Astrocyte of the spinal cord (primary cell): ENCODE measurements around the gene DNM2.
"Not testable (repeated sequence)": the region's sequence is repeated elsewhere in the genome, so short reads cannot be mapped to it uniquely, and the experiment has no call there.

Source experiments
- DNase-seq: peaks from one replicate; pipeline ENCODE4 v3.0.0; 2011; ENCODE audit warnings: low read depth, low spot score
- H3K4me3 ChIP-seq: 2 replicates; pipeline ENCODE4 v1.5.1; 2011; ENCODE audit warnings: low read depth, mild to moderate bottlenecking, low read length, moderate library complexity
- in situ Hi-C: cut with HindIII; loops from 2 replicates; pipeline ENCODE4 v1.10.0; 2017; ENCODE audit warnings: low sequenced_read_pairs
- TF ChIP-seq, protein P1 (sequence below): IDR thresholded peaks from 2 replicates; pipeline ENCODE4 v1.5.1; 2012; ENCODE audit warnings: low read depth, mild to moderate bottlenecking, low read length, inconsistent platforms

The DNM2 gene

GRCh38 chr19:10861103-10861651 lies 143.3 kb downstream of the DNM2 start:
- in situ Hi-C loops = no loop called here
- TF ChIP-seq, protein P1, sequence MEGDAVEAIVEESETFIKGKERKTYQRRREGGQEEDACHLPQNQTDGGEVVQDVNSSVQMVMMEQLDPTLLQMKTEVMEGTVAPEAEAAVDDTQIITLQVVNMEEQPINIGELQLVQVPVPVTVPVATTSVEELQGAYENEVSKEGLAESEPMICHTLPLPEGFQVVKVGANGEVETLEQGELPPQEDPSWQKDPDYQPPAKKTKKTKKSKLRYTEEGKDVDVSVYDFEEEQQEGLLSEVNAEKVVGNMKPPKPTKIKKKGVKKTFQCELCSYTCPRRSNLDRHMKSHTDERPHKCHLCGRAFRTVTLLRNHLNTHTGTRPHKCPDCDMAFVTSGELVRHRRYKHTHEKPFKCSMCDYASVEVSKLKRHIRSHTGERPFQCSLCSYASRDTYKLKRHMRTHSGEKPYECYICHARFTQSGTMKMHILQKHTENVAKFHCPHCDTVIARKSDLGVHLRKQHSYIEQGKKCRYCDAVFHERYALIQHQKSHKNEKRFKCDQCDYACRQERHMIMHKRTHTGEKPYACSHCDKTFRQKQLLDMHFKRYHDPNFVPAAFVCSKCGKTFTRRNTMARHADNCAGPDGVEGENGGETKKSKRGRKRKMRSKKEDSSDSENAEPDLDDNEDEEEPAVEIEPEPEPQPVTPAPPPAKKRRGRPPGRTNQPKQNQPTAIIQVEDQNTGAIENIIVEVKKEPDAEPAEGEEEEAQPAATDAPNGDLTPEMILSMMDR = peak; percentile 56
- DNase-seq = no peak
- H3K4me3 ChIP-seq = no peak overlapping the region

GRCh38 chr19:10862561-10863106 lies 144.8 kb downstream of the DNM2 start:
- TF ChIP-seq, protein P1 = no peak

DNA sequence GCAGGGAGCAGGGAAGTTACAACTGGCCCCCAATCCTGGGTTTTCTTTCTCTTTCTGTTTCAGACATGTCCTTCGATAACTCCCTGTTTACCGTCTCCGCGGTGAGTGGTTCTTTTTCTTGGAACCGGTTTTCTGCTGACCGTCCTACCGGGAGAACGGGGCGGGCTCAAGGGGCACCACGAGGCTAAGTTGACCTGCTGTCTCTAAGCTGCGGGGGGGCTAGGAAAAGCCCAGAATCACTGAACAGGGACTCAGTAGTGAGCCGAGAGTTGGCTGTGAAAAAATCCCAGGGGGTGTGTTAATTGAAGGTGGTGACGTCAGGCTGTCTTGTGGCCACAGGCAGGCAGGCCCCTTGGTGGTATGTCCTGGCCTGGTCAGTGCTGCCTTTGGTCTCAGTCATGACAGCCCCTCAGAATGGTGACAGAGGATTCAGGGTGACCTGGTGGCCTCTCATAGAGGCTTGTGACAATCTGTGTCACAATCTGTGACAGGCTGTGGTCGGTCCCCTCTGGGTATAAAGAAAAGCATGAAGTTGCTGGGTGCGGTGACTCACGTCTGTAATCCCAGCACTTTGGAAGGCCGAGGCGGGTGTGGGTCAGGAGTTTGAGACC lies 145.3 kb downstream of the DNM2 start:
- TF ChIP-seq, protein P1 = no peak
- in situ Hi-C loops = no loop called here
- H3K4me3 ChIP-seq = no peak overlapping the region
- DNase-seq = peak; percentile 56

More at GRCh38 chr19:10862561-10863106, 144.8 kb downstream of the DNM2 start:
- no peak overlapping the region for H3K4me3 ChIP-seq
- no peak for DNase-seq
- in situ Hi-C loops = no loop called here

DNA sequence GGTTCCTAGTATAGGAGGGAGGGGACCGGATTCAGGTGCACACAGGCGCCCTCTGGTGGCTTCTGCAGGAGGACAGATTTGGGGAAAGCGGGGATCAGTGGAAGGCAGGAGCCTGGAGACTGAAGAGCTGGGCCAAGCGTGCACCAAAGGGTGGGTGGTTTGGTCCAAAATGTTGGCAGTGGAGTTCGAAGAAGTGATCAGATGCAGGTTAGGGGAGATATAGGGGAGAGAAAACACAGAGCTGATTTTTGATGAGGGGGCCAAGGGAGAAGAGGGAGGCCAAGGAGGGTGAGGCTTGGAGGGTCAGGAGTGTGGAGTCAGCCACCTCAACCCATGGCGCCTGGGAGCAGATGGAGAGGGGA lies 146.6 kb downstream of the DNM2 start:
- no peak overlapping the region for H3K4me3 ChIP-seq
- TF ChIP-seq, protein P1 = peak; percentile 97
- in situ Hi-C loops = no loop called here
- peak; percentile 70 for DNase-seq

GRCh38 chr19:10866495-10866894 lies 148.6 kb downstream of the DNM2 start:
- TF ChIP-seq, protein P1 = no peak
- in situ Hi-C loops = no loop called here

DNA sequence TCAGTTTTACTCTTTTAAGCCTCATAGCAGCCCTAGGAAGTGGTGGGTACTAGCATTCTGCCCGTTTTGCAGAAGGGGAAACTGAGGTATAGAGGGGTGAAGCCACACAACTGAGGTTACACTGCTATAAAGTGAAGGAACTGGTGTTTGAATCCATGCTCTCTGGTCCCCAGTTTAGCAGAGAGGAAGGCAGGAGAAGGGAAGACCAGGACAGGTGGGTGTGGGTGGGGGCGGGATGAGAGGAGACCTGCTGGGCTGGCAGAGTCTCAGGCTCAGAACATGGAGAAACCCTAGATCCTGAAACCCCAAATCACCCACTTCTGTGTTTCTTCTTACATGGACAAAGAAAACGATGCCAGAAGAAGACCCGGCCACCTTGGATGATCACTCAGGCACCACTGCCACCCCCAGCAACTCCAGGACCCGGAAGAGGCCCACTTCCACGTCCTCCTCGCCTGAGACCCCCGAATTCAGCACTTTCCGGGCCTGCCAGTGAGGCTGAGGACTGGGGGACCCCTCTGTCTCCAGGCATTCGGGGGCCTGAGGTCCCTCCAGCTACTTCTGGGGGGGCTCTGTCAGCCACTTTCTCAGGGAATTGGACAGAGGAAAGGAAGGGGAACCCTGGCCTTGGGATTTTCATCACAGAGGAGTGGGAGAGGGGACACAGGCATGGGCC lies 151.1 kb downstream of the DNM2 start:
- H3K4me3 ChIP-seq = no peak overlapping the region
- no peak for DNase-seq
- TF ChIP-seq, protein P1 = no peak
- in situ Hi-C loops = no loop called here

More at GRCh38 chr19:10866495-10866894, 148.6 kb downstream of the DNM2 start:
- DNase-seq = no peak
- H3K4me3 ChIP-seq = no peak overlapping the region

- in situ Hi-C loops = not testable (repeated sequence)
Measured at GRCh38 chr19:10869872-10870311, 152.0 kb downstream of the DNM2 start.

More at GRCh38 chr19:10869872-10870311, 152.0 kb downstream of the DNM2 start:
- H3K4me3 ChIP-seq, DNase-seq: not testable (repeated sequence)
